ENCODE data around the gene TLE7. TPM values are rescaled to one million over a fixed set of nuclear protein-coding genes. Genes with fewer than 3 reads are reported as not detected.

TLE7 gene
- total and polyA plus RNA-seq, 11 donors = not detected

DNA sequence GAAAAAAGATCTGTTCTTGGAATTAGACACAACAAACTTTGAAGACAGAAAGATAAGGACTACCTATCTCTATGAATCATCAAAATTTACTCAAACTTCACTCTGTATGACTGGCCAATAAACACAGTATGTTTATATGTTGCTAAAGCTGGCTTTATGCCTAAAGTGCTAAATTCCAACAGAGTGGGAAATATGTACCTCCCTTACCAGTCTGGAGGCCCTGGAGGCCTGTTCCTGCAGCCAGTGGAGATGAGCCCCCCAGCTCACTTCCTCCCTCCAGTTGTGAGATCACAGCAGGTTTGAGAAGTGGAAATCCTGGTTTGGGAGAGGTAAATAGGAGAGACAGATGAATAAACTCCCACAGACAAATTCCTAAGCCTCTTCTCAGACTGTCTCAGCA lies 11.2 kb upstream of the TLE7 start:
- intact Hi-C loops (cut with DNase I) = loop anchor here in 1 of 10 donors (5.0 kb wide), 1 partner anchor 34 kb away; the partner anchor contains the start of gene ZNF19
- DNase-seq = no peak
- no peak for ATAC-seq
- Histone ChIP-seq H3K4me1 (no peaks in the 10 kb centered on the region), H3K27ac (no peak overlapping the region), H3K36me3 (peaks cover 20 to 88% (median 78%) of the 10 kb centered on the region in 9 donors), H3K9me3 (peaks cover 3 to 67% (median 47%) of the 10 kb centered on the region in 12 donors), H3K27me3 (no peaks in the 10 kb centered on the region), H3K4me3 (no peak overlapping the region)
- TF ChIP-seq POLR2A (IDR thresholded peaks at IDR 0.05) = no peak
- TF ChIP-seq, protein P1, sequence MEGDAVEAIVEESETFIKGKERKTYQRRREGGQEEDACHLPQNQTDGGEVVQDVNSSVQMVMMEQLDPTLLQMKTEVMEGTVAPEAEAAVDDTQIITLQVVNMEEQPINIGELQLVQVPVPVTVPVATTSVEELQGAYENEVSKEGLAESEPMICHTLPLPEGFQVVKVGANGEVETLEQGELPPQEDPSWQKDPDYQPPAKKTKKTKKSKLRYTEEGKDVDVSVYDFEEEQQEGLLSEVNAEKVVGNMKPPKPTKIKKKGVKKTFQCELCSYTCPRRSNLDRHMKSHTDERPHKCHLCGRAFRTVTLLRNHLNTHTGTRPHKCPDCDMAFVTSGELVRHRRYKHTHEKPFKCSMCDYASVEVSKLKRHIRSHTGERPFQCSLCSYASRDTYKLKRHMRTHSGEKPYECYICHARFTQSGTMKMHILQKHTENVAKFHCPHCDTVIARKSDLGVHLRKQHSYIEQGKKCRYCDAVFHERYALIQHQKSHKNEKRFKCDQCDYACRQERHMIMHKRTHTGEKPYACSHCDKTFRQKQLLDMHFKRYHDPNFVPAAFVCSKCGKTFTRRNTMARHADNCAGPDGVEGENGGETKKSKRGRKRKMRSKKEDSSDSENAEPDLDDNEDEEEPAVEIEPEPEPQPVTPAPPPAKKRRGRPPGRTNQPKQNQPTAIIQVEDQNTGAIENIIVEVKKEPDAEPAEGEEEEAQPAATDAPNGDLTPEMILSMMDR (IDR thresholded peaks at IDR 0.05) = no peak

GRCh38 chr16:71449020-71449419 lies 7.2 kb upstream of the TLE7 start:
- WGBS, 4 donors = 96 to 98% (median 97%) methylated on average over 3 of the region's 3 CpGs
- intact Hi-C loops (cut with DNase I) = loop anchor here in 1 of 10 donors (5.0 kb wide), 1 partner anchor 33 kb away; no protein-coding TSS in a partner anchor

GRCh38 chr16:71448274-71448866 lies 6.5 kb upstream of the TLE7 start:
- WGBS, 4 donors = 97 to 99% (median 98%) methylated on average over 7 of the region's 7 CpGs
- DNase-seq = no peak

More at GRCh38 chr16:71449020-71449419, 7.2 kb upstream of the TLE7 start:
- Histone ChIP-seq H3K27ac (no peak overlapping the region), H3K9me3 (peaks cover 7 to 100% (median 85%) of the 10 kb centered on the region in 12 donors), H3K36me3 (peaks cover 18 to 76% (median 58%) of the 10 kb centered on the region in 9 donors), H3K27me3 (no peaks in the 10 kb centered on the region), H3K4me1 (no peaks in the 10 kb centered on the region), H3K4me3 (no peak overlapping the region)
- TF ChIP-seq, protein P1 (IDR thresholded peaks at IDR 0.05) = no peak
- no peak for TF ChIP-seq POLR2A (IDR thresholded peaks at IDR 0.05)
- DNase-seq (no peak), ATAC-seq (no peak)

DNA sequence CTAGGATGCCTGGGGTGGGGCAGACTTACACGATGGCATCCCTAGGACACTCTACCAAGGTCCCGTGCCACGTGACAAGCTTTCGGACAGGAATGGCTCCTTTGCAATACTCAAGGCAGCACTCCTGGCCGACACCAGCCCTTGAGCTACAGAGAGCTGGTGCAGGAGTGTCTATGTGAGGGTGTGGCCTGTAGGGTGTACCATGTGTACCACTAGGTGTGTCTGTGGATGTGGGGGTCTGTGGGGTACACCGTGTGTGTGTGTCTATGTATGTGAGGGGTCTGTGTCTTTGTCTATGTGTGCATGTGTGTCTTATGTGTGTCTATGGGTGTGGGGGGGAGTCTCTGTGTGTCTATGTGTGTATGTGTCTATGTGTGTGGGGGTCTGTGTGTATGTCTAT lies 1.9 kb upstream of the TLE7 start:
- no peaks in the 10 kb centered on the region for H3K4me1 ChIP-seq
- ATAC-seq (peak in 1 of 4 donors; percentile 18), DNase-seq (no peak)
- intact Hi-C loops (cut with DNase I) = no loop called here
- TF ChIP-seq, protein P1 (IDR thresholded peaks at IDR 0.05) = no peak
- no peak for TF ChIP-seq POLR2A (IDR thresholded peaks at IDR 0.05)
- WGBS, 4 donors = 89 to 94% (median 93%) methylated on average over 6 of the region's 6 CpGs
- peaks cover 7 to 68% (median 49%) of the 10 kb centered on the region in 12 donors for H3K9me3 ChIP-seq
- no peak overlapping the region for H3K4me3 ChIP-seq
- H3K27me3 ChIP-seq = peaks cover 0 to 28% (median 0%) of the 10 kb centered on the region in 9 donors
- no peak overlapping the region for H3K27ac ChIP-seq
- peaks cover 0 to 23% (median 7%) of the 10 kb centered on the region in 9 donors for H3K36me3 ChIP-seq

More at GRCh38 chr16:71448274-71448866, 6.5 kb upstream of the TLE7 start:
- Histone ChIP-seq H3K27me3 (no peaks in the 10 kb centered on the region), H3K36me3 (peaks cover 18 to 70% (median 53%) of the 10 kb centered on the region in 9 donors), H3K27ac (no peak overlapping the region), H3K4me1 (no peaks in the 10 kb centered on the region), H3K9me3 (peaks cover 7 to 100% (median 84%) of the 10 kb centered on the region in 12 donors), H3K4me3 (no peak overlapping the region)
- TF ChIP-seq, protein P1 (IDR thresholded peaks at IDR 0.05) = no peak
- no peak for TF ChIP-seq POLR2A (IDR thresholded peaks at IDR 0.05)
- intact Hi-C loops (cut with DNase I) = loop anchor here in 1 of 10 donors (5.0 kb wide), 1 partner anchor 34 kb away; no protein-coding TSS in a partner anchor
- ATAC-seq = no peak

Data from heart left ventricle (tissue), 16 donors.